Activated CD4-positive, CD25-positive, alpha-beta regulatory T cell treated with anti-CD3 and anti-CD28 coated beads, Interleukin-2, amount 50 U/mL, for 24 hours (primary cell): ENCODE results near the gene FAM114A2.
"Not testable (repeated sequence)": the region's sequence is repeated elsewhere in the genome, so short reads cannot be mapped to it uniquely, and the experiment has no call there.

Experiments used
- ATAC-seq, 2 donors: fragments of 150-1000 bp; cut with Tn5 transposase; one replicate each; pipeline ENCODE4 v1.10.0; 2021; ENCODE audit warnings: mild to moderate bottlenecking in 1 of 2, moderate library complexity in 1 of 2

Gene FAM114A2

GRCh38 chr5:154038707-154039457, at the start of gene FAM114A2, which contains the start of gene MFAP3:
Gene FAM114A2 (minus strand): TSS chr5:154038910. CDS start chr5:154034953, 3,957 bp downstream.
Gene MFAP3 (plus strand): TSS chr5:154038967. CDS start chr5:154049723, 10,756 bp downstream.
- peak; percentile 98 to 99 for ATAC-seq

- ATAC-seq = no peak
Observed at GRCh38 chr5:154087260-154087659, 48.5 kb upstream of the FAM114A2 start.

GRCh38 chr5:154086641-154087040, 47.9 kb upstream of the FAM114A2 start:
- ATAC-seq = no peak

GRCh38 chr5:154086146-154086545, 47.4 kb upstream of the FAM114A2 start:
- ATAC-seq = no peak

- ATAC-seq = no peak
Observed at GRCh38 chr5:154084062-154084639, 45.4 kb upstream of the FAM114A2 start.

- no peak for ATAC-seq
Observed at GRCh38 chr5:154081246-154081645, 42.5 kb upstream of the FAM114A2 start.

GRCh38 chr5:154078272-154078671, 39.6 kb upstream of the FAM114A2 start:
- ATAC-seq = no peak

GRCh38 chr5:154077696-154078095, 39.0 kb upstream of the FAM114A2 start:
- ATAC-seq = no peak

- no peak for ATAC-seq
Observed at GRCh38 chr5:154076240-154076922, 37.7 kb upstream of the FAM114A2 start.

GRCh38 chr5:154072414-154073171, 33.9 kb upstream of the FAM114A2 start:
- ATAC-seq = peak; percentile 76 to 78

- ATAC-seq = no peak
Observed at GRCh38 chr5:154071799-154072413, 33.2 kb upstream of the FAM114A2 start.

- not testable (repeated sequence) for ATAC-seq
Observed at GRCh38 chr5:154069854-154070253, 31.1 kb upstream of the FAM114A2 start.

GRCh38 chr5:154065971-154066370, 27.3 kb upstream of the FAM114A2 start:
- ATAC-seq = no peak

- no peak for ATAC-seq
Observed at GRCh38 chr5:154063372-154063771, 24.7 kb upstream of the FAM114A2 start.

- no peak for ATAC-seq
Observed at GRCh38 chr5:154060606-154061005, 21.9 kb upstream of the FAM114A2 start.

- peak in 1 of 2 donors; percentile 30 for ATAC-seq
Observed at GRCh38 chr5:154059583-154059982, 20.9 kb upstream of the FAM114A2 start.

- ATAC-seq = no peak
Observed at GRCh38 chr5:154059039-154059430, 20.3 kb upstream of the FAM114A2 start.

GRCh38 chr5:154058055-154059038, 19.6 kb upstream of the FAM114A2 start:
- ATAC-seq = no peak

- ATAC-seq = no peak
Observed at GRCh38 chr5:154055201-154055600, 16.5 kb upstream of the FAM114A2 start.

GRCh38 chr5:154053468-154053867, 14.8 kb upstream of the FAM114A2 start:
- ATAC-seq = peak; percentile 48 to 83

GRCh38 chr5:154049636-154050035, 10.9 kb upstream of the FAM114A2 start:
- ATAC-seq = no peak
